Epithelial cell of esophagus (primary cell): ENCODE measurements around the gene LSM2.
"Not testable (repeated sequence)": the region's sequence is repeated elsewhere in the genome, so short reads cannot be mapped to it uniquely, and the experiment has no call there.

Experiments used
- DNase-seq: peaks from one replicate; pipeline ENCODE4 v3.0.0; 2010; ENCODE audit warnings: low read depth
- H3K4me3 ChIP-seq: 2 replicates; pipeline ENCODE4 v1.5.1; 2011; ENCODE audit warnings: mild to moderate bottlenecking, low read length, control low read depth
- TF ChIP-seq, protein P1 (sequence below): IDR thresholded peaks from 2 replicates; pipeline ENCODE4 v1.5.1; 2011; ENCODE audit warnings: low read depth, mild to moderate bottlenecking, low read length, control low read depth, inconsistent platforms; ENCODE audit not compliant: insufficient read depth; ENCODE audit errors: missing control alignments

The LSM2 gene

DNA sequence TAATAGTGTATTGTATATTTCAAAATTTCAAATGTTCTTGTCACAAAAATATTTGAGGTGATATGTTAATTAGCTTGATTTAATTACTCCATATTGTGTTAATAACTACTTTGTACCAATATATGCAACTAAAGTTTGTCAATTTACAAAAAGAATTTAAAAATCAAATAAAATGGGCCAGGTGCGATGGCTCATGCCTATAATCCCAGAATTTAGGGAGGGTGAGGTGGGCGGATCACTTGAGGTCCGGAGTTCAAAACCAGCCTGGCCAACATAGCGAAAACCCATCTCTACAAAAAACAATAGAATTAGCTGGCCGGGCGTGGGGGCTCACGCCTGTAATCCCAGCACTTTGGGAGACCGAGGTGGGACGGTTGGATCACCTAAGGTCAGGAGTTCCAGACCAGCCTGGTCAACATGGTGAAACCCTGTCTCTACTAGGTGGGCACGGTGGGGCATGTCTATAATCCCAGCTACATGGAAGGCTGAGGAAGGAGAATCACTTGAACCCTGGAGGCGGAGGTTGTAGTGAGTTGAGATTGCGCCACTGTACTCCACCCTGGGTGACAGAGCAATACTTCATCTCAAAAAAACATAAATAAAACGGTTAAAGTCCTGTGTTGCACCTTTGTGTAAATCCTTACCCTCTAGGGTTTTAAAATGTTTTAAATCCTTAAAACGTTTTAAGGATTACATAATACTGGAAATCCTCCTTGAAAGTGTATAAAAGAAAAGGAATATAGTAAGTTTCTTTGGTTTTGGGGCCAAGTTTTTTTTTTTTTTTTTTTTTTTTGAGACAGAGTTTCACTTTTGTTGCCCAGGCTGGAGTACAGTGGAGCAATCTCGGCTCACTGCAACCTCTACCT is 24.8 kb upstream of the LSM2 start:
- TF ChIP-seq, protein P1, sequence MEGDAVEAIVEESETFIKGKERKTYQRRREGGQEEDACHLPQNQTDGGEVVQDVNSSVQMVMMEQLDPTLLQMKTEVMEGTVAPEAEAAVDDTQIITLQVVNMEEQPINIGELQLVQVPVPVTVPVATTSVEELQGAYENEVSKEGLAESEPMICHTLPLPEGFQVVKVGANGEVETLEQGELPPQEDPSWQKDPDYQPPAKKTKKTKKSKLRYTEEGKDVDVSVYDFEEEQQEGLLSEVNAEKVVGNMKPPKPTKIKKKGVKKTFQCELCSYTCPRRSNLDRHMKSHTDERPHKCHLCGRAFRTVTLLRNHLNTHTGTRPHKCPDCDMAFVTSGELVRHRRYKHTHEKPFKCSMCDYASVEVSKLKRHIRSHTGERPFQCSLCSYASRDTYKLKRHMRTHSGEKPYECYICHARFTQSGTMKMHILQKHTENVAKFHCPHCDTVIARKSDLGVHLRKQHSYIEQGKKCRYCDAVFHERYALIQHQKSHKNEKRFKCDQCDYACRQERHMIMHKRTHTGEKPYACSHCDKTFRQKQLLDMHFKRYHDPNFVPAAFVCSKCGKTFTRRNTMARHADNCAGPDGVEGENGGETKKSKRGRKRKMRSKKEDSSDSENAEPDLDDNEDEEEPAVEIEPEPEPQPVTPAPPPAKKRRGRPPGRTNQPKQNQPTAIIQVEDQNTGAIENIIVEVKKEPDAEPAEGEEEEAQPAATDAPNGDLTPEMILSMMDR = no peak
- H3K4me3 ChIP-seq = peak overlapping the region; percentile 67
- peak; percentile 46 for DNase-seq

DNA sequence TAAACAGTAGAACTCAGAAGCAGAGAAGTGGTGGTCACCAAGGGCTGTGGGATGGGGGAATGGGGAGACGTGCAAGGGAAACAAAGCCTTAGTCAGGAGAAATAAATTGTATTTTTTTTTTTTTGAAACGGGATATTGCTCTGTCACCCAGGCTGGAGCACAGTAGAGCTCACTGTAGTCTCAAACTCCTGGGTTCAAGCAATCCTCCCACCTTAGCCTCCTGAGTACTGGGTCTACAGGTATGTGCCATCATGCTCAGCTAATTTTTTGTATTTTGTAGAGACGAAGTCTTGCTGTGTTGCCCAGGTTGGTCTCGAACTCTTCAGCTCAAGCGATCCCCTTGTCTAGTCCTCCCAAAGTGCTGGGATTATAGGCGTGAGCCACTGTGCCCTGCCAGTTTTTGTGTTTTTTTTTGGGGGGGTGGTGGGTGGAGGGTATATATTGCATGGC is 24.1 kb upstream of the LSM2 start:
- DNase-seq = no peak
- TF ChIP-seq, protein P1 = no peak
- peak overlapping the region; percentile 67 for H3K4me3 ChIP-seq

DNA sequence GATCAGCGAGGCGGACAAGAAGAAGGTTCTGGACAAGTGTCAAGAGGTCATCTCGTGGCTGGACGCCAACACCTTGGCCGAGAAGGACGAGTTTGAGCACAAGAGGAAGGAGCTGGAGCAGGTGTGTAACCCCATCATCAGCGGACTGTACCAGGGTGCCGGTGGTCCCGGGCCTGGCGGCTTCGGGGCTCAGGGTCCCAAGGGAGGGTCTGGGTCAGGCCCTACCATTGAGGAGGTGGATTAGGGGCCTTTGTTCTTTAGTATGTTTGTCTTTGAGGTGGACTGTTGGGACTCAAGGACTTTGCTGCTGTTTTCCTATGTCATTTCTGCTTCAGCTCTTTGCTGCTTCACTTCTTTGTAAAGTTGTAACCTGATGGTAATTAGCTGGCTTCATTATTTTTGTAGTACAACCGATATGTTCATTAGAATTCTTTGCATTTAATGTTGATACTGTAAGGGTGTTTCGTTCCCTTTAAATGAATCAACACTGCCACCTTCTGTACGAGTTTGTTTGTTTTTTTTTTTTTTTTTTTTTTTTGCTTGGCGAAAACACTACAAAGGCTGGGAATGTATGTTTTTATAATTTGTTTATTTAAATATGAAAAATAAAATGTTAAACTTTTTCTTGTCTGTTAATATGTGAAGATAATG is 23.0 kb upstream of the LSM2 start:
- TF ChIP-seq, protein P1 = peak; percentile 25
- H3K4me3 ChIP-seq = peak overlapping the region; percentile 67
- peak; percentile 63 for DNase-seq

DNA sequence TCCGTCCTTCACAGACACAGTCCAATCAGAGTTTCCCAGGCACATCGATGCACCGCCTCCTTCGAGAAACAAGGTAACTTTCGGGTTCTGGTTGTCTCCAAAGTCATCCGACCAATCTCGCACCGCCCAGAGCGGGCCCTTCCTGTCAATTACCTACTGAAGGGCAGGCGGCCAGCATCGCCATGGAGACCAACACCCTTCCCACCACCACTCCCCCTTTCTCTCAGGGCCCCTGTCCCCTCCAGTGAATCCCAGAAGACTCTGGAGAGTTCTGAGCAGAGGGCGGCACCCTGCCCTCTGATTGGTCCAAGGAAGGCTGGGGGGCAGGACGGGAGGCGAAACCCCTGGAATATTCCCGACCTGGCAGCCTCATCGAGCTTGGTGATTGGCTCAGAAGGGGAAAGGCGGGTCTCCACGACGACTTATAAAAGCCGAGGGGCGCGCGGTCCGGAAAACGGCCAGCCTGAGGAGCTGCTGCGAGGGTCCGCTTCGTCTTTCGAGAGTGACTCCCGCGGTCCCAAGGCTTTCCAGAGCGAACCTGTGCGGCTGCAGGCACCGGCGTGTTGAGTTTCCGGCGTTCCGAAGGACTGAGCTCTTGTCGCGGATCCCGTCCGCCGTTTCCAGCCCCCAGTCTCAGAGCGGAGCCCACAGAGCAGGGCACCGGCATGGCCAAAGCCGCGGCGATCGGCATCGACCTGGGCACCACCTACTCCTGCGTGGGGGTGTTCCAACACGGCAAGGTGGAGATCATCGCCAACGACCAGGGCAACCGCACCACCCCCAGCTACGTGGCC is 20.7 kb upstream of the LSM2 start, which contains the start of gene HSPA1B:
TSS of gene HSPA1B (plus strand) at position 453 of the 794 bp plus-strand sequence. CDS start at position 666, 213 bp downstream.
- TF ChIP-seq, protein P1 = no peak
- peak; percentile 100 for DNase-seq
- peak within 1 kb of the TSS; percentile 77 for H3K4me3 ChIP-seq

DNA sequence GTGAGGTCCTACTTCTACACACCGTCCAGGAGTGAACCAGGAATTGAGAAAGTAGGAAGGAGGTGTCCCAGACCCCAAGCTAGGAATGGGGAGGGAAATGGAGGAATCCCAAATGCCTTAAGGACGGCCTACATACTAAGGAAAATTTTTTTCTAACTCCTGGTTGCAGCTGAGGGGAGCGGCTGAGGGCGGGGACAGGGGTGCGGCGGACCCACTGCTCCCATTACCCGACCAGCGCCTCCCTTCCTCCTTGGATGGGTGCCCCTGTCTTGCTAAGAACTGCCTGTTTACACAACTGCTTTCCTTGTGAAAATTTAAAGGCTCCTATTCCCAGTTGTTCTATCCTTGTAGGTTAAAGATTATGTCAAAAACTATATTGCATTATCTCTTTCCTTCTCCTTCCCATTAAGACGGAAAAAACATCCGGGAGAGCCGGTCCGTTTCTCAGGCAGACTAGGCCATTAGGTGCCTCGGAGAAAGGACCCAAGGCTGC is 20.1 kb upstream of the LSM2 start:
- peak overlapping the region; percentile 50 for H3K4me3 ChIP-seq
- DNase-seq = peak; percentile 83
- TF ChIP-seq, protein P1 = no peak

DNA sequence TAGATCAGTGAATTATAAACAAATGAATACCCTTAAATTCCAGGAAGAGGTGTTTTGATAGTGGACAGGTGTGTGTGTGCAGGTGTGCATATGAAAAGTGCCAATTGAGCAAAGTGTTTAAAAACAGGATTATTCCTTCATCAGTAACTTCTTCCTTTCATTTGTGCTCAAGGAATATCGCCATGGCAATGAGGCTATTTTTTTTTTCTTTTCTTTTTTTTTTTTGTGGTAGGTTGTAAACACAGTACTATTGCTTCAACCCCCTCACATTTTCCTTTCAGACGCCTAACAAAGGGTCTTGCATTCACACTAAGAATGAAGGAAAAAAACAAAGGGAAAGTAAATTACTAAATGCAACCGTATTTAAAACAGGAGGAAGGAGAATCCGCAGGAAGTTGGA is 18.8 kb upstream of the LSM2 start:
- TF ChIP-seq, protein P1 = no peak
- H3K4me3 ChIP-seq = peak overlapping the region; percentile 24
- no peak for DNase-seq

DNA sequence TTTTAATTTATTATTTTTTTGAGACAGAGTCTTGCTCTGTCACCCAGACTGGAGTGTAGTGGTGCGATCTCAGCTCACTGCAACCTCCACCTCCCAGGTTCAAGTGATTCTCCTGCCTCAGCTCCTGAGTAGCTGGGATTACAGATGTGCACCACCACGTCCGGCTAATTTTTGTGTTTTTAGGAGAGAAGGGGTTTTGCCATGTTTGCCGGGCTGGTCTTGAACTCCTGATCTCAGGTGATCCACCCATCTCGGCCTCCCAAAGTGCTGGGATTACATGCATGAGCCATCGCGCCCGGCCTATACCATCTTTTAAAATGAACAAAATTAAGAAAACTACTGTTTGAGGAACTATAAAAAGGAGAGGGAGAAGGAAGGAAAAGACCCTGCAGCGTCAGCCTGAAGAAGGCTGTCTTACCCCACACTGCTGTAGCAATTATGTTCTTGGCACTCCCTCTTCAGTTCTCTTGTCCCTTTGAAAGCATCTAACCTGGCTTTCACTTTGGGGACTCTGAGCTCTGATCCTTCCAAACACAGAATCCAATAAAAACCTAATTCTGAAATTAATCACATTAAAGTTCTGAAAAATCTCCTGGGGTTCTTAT is 16.9 kb upstream of the LSM2 start:
- H3K4me3 ChIP-seq, DNase-seq: not testable (repeated sequence)
